GM18951 (cell line): ENCODE results near the gene ROMO1.
"Not testable (repeated sequence)": the region's sequence is repeated elsewhere in the genome, so short reads cannot be mapped to it uniquely, and the experiment has no call there.

Experiments used
- POLR2A ChIP-seq: IDR thresholded peaks from 4 replicates; pipeline ENCODE4 v1.6.1; 2011; ENCODE audit warnings: mild to moderate bottlenecking; ENCODE audit not compliant: insufficient read length, insufficient read depth; ENCODE audit errors: extremely low read depth
- in situ Hi-C: fragments of 300-500 bp; cut with MboI; formaldehyde crosslinking; loops from one replicate; pipeline ENCODE4 v1.12.0; 2022; ENCODE audit warnings: low sequenced_read_pairs, mixed read lengths, inconsistent platforms; ENCODE audit not compliant: unreplicated experiment

The ROMO1 gene

DNA sequence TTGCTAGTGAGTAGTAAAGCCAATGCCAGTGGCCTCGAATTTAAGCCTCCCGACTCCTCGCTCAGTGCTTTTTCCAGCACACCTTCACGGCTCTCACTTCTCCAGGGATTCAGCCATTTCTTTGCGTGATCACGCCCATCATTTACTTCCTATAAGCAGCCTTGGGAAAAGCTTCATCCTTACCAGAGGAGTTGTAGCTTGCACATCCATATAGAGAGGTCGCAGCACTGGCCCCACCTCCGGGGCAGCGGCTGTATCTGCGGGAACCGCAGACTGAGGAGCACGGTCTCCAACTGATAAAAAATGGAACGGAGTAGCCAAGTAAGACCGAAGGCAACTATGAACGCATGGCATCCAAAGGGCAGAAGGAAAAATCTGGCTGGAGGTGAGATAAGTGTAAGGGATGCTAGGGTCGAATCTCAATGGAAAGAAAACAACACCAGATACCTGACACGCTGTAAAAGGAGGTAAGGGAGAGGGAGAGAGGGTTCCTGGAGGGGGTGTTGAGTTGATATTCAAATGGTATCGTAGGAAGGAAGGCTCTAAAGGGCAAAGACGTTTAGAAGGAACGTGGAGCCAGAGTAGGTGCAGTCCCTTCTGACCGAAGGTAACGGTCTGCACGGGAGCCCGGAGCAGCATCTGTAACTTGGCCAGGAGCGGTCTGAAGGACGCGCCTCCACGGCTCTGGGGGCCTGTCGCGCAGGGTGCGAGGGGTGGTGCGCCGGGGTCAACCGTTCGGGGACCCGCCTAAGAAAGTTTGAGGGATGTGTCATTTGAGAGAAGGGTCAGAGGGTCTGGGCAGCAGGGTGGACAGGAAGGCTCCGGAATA is 693 bp upstream of the ROMO1 start:
- in situ Hi-C loops, result no loop called here
- TF ChIP-seq POLR2A, result no peak

GRCh38 chr20:35699957-35700624 is 886 bp downstream of the ROMO1 start:
- in situ Hi-C loops, result no loop called here
- TF ChIP-seq POLR2A, result no peak

GRCh38 chr20:35700625-35701148 is 1.5 kb downstream of the ROMO1 start:
- TF ChIP-seq POLR2A, result peak; percentile 8
- in situ Hi-C loops, result no loop called here

GRCh38 chr20:35702051-35702823 is 3.0 kb downstream of the ROMO1 start:
- in situ Hi-C loops, result no loop called here
- TF ChIP-seq POLR2A, result peak; percentile 6

GRCh38 chr20:35702824-35703695 is 3.9 kb downstream of the ROMO1 start:
- in situ Hi-C loops, result no loop called here
- no peak for TF ChIP-seq POLR2A

DNA sequence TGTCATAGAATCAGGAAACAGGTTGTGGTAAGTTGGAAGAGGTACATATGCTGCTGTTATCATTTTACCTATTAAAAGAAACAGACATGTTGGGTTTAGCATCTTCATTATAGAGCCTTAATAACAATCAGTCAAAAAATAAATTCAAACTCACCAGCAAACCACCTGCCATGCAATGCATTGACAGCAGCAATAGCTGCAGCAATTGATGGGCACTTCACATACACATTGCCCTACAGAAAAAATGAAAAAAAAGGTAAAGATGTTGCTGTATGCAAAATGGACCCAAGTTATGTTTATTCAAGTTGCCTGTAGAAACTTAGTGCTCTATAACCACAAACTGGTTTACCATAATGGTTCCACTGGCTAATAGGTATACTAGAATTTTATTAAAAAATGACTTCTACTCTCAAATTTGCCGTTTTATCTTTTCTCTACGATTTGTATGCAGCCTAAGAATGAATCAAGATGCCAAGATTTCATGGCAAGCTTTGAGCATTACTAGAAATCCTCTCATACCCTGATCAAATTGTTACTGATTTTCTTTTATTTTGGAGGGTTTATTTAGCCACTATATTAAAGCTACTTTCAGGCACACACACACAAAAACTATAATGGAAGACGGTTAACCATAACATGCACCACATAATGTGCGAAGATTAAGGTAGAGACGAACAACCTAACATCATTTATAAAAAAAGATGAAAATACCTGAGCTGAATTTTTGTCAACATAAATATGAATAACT is 5.5 kb downstream of the ROMO1 start:
- in situ Hi-C loops, result no loop called here
- TF ChIP-seq POLR2A, result no peak

GRCh38 chr20:35705894-35706293 is 6.7 kb downstream of the ROMO1 start:
- in situ Hi-C loops, result not testable (repeated sequence)

GRCh38 chr20:35706591-35707529 is 7.7 kb downstream of the ROMO1 start:
- in situ Hi-C loops, result not testable (repeated sequence)

GRCh38 chr20:35708502-35708901 is 9.3 kb downstream of the ROMO1 start:
- in situ Hi-C loops, result no loop called here
- no peak for TF ChIP-seq POLR2A

DNA sequence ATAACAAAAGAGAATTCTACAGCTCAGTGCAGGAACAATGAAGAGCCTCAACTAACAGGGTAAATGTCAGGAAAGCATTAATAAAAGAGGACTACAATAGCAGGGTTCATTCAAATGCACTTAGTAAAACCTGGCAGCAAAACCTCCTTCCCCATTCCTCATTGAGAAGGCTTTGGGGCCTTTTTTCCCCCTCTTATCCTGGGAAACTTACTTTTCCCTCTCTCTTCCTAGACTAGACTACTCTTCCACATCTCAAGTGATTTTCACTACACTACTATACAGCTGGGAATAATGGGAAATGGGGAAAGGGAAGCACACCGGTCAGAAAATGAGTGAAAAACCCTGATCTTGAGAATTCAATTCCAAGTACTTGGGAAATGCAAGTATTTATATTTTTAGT is 10.1 kb downstream of the ROMO1 start:
- in situ Hi-C loops, result no loop called here
- TF ChIP-seq POLR2A, result no peak

DNA sequence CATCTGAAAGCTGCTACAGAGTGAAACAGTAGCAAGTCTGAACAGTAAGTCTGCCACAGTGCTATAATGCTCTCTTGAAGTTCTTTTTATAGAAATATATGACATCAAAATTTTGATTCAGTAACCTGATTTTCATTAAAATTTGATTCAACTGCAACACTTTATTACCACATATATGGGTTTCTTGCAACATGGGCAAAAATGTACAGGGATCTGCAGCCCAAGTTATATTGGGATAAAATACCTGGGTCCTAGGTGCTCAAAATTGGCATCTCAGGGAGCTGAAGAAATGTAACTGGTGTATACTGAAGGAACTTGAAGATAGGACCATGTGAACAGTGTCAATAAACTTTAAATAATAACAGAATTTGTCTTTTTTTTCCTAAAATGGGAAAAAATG is 10.8 kb downstream of the ROMO1 start:
- TF ChIP-seq POLR2A, result no peak
- in situ Hi-C loops, result no loop called here
